Psoas muscle (tissue), 8 donors: ENCODE results near the gene CLCN2. TPM values are rescaled to one million over a fixed set of nuclear protein-coding genes. Genes with fewer than 3 reads are reported as not detected.

ENCODE experiments used
- ATAC-seq, 4 donors: fragments of 200-7000 bp; cut with Tn5 transposase; one replicate each; pipeline ENCODE4 v1.9.1; 2020; ENCODE audit warnings: moderate library complexity in 3 of 4, mild to moderate bottlenecking in 2 of 4
- DNase-seq, 2 donors: peaks; one replicate each; pipeline ENCODE4 v3.0.0-alpha.2; 2020
- H3K27ac ChIP-seq: fragments of 200-600 bp; one replicate; pipeline ENCODE4 v1.8.0; 2022
- H3K27me3 ChIP-seq, 3 donors: fragments of 200-600 bp in 1 of 3; one replicate each; pipeline versions ENCODE4 v1.6.1 to v1.8.0; 2013 to 2022; ENCODE audit warnings: low read length in 2 of 3, mild to moderate bottlenecking in 2 of 3, moderate library complexity in 1 of 3; ENCODE audit not compliant: insufficient read depth in 3 of 3
- H3K36me3 ChIP-seq, 2 donors: fragments of 200-600 bp in 1 of 2; one replicate each; pipeline versions ENCODE4 v1.6.1 to v1.8.0; 2013 to 2022; ENCODE audit warnings: low read depth in 1 of 2, mild to moderate bottlenecking in 1 of 2, moderate library complexity in 1 of 2; ENCODE audit not compliant: insufficient read depth in 1 of 2
- H3K4me1 ChIP-seq: fragments of 200-600 bp; one replicate; pipeline ENCODE4 v1.8.0; 2022
- H3K4me3 ChIP-seq: fragments of 200-600 bp; one replicate; pipeline ENCODE4 v1.8.0; 2022; ENCODE audit warnings: mild to moderate bottlenecking
- H3K9me3 ChIP-seq: fragments of 200-600 bp; one replicate; pipeline ENCODE4 v1.8.0; 2022
- WGBS, 3 donors: extraction: QIAGEN DNeasy Blood & Tissue Kit; methylation state at CpG; one replicate each; pipeline versions ENCODE4 v1.1.6 to v1.1.7; 2013; 5-methylcytosine and 5-hydroxymethylcytosine counted together
- intact Hi-C, 2 donors: fragments of 100-400 bp; cut with DNase I; formaldehyde crosslinking; loops; one replicate each; pipeline versions ENCODE4 v1.11.0 to v1.14.2; 2022
- polyA plus RNA-seq, 3 donors: library from polyadenylated mRNA; stranded (reverse); fragments of 200-250 nt; gene quantifications; one replicate each; pipeline ENCODE4 v1.2.3, GENCODE V29; 2013
- total RNA-seq, 4 donors: library from RNA; stranded (reverse); fragmentation: NEBNext Ultra II Directional in 2 of 4; extraction: Animal tissue kit (Norgen Biotek cat#: 25700) in 2 of 4; gene quantifications; one replicate each; pipeline versions ENCODE4 v1.2.1 to v1.2.4, GENCODE V29; 2021 to 2023
- TF ChIP-seq, protein P1 (sequence below): fragments of 200-600 bp; IDR thresholded peaks from one replicate; pipeline ENCODE4 v1.8.0; 2022; ENCODE audit warnings: antibody characterized with exemption
- donor health status: healthy with polysubstance abuse.
- donor health status: DM: no; HTN: no; CAD: no; lungs with moderate emphysema.
- donor health status: Bipolar disorder and iron deficiency.
- donor health status: healthy.
- donor health status: DM: yes; HTN: yes; CAD: no.
- donor health status: DM: no; HTN: no; CAD: no.
- donor health status: DM: no; HTN: no; CAD: no.
- donor health status: DM: yes; HTN: yes; CAD: no.

Gene CLCN2
- total and polyA plus RNA-seq, 7 donors: 0.64 to 2.8 (median 1.6) TPM

DNA sequence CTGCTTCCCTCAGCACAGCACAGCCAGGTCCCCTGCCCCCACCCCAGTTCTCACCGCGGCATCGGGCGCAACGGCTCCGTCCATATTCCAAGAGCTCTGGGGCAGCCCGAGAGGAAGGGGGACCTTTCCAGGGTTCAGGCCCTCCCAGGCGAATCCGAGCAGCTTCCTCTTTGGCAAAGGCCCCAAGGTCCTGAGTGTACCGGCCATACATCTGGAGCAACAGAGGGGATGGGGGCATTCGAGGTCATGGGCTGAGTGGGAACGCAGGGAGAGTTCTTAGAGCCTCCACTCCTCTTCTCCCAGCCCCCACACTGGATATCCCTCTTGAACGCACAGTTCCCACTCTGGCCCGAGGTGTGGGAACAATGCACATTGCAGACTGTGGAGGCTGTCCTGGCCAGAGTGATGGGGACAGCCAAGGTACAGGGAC lies 2.5 kb downstream of the CLCN2 start:
- Histone ChIP-seq H3K4me1 (peaks cover 11% of the 10 kb centered on the region), H3K36me3 (peaks cover 0 to 4% of the 10 kb centered on the region in 2 donors), H3K27ac (no peak overlapping the region), H3K9me3 (no peaks in the 10 kb centered on the region), H3K27me3 (no peaks in the 10 kb centered on the region), H3K4me3 (no peak overlapping the region)
- ATAC-seq (no peak), DNase-seq (no peak)
- intact Hi-C loops: no loop called here
- TF ChIP-seq, protein P1, sequence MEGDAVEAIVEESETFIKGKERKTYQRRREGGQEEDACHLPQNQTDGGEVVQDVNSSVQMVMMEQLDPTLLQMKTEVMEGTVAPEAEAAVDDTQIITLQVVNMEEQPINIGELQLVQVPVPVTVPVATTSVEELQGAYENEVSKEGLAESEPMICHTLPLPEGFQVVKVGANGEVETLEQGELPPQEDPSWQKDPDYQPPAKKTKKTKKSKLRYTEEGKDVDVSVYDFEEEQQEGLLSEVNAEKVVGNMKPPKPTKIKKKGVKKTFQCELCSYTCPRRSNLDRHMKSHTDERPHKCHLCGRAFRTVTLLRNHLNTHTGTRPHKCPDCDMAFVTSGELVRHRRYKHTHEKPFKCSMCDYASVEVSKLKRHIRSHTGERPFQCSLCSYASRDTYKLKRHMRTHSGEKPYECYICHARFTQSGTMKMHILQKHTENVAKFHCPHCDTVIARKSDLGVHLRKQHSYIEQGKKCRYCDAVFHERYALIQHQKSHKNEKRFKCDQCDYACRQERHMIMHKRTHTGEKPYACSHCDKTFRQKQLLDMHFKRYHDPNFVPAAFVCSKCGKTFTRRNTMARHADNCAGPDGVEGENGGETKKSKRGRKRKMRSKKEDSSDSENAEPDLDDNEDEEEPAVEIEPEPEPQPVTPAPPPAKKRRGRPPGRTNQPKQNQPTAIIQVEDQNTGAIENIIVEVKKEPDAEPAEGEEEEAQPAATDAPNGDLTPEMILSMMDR: no peak
- WGBS, 3 donors: 63 to 73% (median 68%) methylated on average over 13 to 14 of the region's 14 CpGs

DNA sequence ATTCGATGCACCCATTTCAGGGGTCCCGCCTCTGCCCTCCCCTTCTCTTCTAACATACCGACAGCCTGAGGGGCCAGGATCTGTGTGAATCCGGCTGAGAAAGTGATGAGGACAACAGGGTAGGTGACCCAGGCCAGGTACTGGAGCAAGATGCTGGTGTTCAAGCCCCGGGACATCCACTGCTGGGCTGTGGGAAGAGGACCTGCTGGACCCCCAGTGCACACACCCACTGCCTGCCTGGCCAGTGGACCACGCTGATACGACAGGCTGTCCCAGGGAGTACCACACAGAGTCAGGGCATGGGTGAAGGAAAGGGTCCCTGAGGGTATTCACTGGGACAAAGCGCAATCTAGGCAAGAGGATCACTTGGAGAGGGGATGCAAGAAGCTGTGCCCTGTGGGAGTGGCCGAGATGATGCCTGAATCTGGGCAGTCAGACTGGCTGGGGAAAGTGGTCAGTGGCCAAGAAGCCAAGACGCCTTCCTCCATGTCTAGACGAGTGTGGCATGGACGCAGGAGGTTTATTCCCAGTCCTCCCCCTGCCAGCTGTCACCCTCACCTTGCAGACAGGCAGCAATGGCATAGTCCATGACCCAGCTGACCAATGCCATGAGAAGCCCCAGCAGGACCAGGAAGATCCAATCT lies 3.2 kb downstream of the CLCN2 start:
- intact Hi-C loops: no loop called here
- peaks cover 11% of the 10 kb centered on the region for H3K4me1 ChIP-seq
- 90 to 97% (median 95%) methylated on average over 12 of the region's 12 CpGs for WGBS, 3 donors
- TF ChIP-seq, protein P1: no peak
- H3K36me3 ChIP-seq: peaks cover 0 to 4% of the 10 kb centered on the region in 2 donors
- no peak overlapping the region for H3K27ac ChIP-seq
- ATAC-seq (no peak), DNase-seq (no peak)
- no peaks in the 10 kb centered on the region for H3K27me3 ChIP-seq
- H3K4me3 ChIP-seq: no peak overlapping the region
- H3K9me3 ChIP-seq: no peaks in the 10 kb centered on the region

DNA sequence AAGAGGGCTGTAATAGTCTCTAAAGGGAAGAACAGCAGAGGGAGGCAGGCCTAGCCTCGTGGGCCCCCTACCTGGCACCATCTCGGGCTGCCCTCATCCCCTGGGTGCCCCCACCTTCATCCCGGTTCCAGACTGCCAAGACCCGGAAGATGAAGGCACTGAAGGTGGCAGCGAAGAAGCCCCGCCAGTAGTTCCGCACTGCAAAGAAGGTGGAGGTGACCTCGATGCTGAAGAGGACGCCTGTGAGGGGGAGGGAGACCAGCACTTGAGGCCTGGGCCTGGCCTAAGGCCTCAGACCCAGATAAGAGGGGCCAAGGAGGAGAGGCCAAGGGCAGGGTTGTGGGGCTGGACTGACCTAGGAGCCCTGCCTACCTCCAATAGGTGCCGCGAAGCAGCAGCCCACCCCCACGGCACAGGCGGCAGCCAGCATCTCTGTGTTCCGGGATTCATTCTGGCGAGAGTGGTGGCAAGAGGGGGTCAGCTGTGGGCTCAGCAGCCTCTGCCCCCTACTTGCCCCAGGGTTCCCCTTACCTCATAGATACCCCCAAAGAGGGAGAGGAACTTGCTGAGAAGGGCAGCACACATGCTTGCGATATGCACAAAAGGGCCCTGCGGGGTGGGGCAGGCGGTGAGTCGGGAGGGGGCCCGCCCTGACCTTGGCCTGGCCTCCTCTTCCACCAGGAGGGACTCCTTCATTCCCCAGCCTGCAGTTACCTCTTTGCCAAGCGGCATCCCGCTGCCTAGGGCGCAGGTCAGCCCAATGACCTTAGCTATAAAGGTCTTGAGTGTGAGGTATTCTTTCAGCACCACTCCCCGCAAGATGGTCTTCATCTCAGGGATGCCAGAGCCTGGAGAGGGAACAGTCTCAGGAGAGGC lies 3.9 kb downstream of the CLCN2 start:
- Histone ChIP-seq H3K27me3 (no peaks in the 10 kb centered on the region), H3K4me1 (peaks cover 11% of the 10 kb centered on the region), H3K27ac (no peak overlapping the region), H3K9me3 (no peaks in the 10 kb centered on the region), H3K4me3 (no peak overlapping the region), H3K36me3 (peaks cover 0 to 10% of the 10 kb centered on the region in 2 donors)
- ATAC-seq (no peak), DNase-seq (no peak)
- TF ChIP-seq, protein P1: no peak
- intact Hi-C loops: no loop called here
- WGBS, 3 donors: 92 to 95% (median 94%) methylated on average over 22 to 24 of the region's 24 CpGs

DNA sequence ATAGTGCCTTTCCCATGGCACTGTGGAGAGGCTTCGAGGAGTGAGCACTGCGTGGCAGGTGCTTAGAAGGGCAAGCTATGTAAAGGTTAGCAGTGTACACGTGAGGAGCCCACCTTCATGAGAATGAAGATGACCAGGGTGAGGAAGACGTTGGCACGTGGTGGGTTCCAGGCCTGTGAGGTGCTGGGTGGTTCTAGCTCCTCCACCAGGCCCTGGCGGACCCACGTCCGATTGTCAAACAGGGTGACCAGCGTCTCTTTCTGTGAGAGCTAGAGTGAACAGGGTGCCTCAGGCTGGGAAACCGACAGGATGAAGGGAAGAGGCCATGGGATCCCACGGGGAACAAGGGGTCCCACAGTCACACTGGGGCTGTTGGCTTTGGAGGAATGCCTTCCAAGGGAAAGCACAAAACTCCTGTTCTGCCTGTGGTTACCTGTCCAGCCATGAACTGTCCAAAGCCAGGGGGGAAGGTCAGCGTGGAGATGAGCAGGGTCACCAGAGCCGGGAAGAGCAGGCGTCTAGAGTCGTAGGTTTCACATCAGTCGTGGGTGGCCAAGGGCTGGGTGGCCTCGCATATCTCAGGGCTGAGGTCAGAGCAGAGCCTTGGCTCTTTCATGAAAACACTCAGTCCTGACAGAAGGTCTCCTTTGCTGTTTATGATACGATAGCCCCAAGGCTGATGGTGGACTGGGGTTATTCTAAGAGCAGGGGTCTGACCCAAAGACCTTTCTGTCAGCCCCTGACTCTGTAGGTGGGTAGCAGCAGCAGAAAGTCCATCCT lies 6.0 kb downstream of the CLCN2 start:
- Histone ChIP-seq H3K27me3 (no peaks in the 10 kb centered on the region), H3K4me3 (no peak overlapping the region), H3K36me3 (peaks cover 0 to 10% of the 10 kb centered on the region in 2 donors), H3K9me3 (no peaks in the 10 kb centered on the region), H3K4me1 (peaks cover 3% of the 10 kb centered on the region), H3K27ac (no peak overlapping the region)
- DNase-seq (peak in 1 of 2 donors; percentile 44), ATAC-seq (no peak)
- TF ChIP-seq, protein P1: no peak
- intact Hi-C loops: no loop called here
- WGBS, 3 donors: 77 to 78% (median 77%) methylated on average over 18 of the region's 18 CpGs
